Adrenal gland (tissue), 5 donors: Measurements from ENCODE around the gene CD300LB.

Source experiments
- CTCF ChIP-seq, 6 experiments: fragments of 450-650 bp in 4 of 6; fragments of 200-600 bp in 2 of 6; sonication (generic) in 1 of 6; IDR thresholded peaks; 1 replicate in 5 of 6; 2 replicates in 1 of 6; pipeline versions ENCODE4 v1.5.1 to v1.8.0; 2016 to 2021; ENCODE audit warnings: antibody characterized with exemption in 6 of 6, mild to moderate bottlenecking in 2 of 6, moderate library complexity in 1 of 6
- POLR2A ChIP-seq, 2 donors: fragments of 450-650 bp; IDR thresholded peaks; one replicate each; pipeline ENCODE4 v1.6.1; 2017; ENCODE audit warnings: antibody characterized with exemption in 2 of 2, mild to moderate bottlenecking in 2 of 2, moderate library complexity in 1 of 2
- donor health status: DM: no; HTN: no; CAD: no.

- no peak for TF ChIP-seq CTCF (IDR thresholded peaks at IDR 0.05)
- TF ChIP-seq POLR2A (IDR thresholded peaks at IDR 0.05), result no peak
Measured at GRCh38 chr17:74550602-74551001, 19.3 kb upstream of the CD300LB start.
